ENCODE data around the gene MBNL2.

MBNL2 gene

GRCh38 chr13:97390941-97391600 lies 168.9 kb downstream of the MBNL2 start:
- DNase-seq, result no peak

- no peak for DNase-seq
Measured at GRCh38 chr13:97392020-97392419, 169.9 kb downstream of the MBNL2 start.

- no peak for DNase-seq
Measured at GRCh38 chr13:97394542-97394941, 172.4 kb downstream of the MBNL2 start.

- DNase-seq, result no peak
Measured at GRCh38 chr13:97395447-97396136, 173.5 kb downstream of the MBNL2 start.

GRCh38 chr13:97397267-97397666 lies 175.1 kb downstream of the MBNL2 start:
- no peak for DNase-seq

GRCh38 chr13:97401421-97401820 lies 179.3 kb downstream of the MBNL2 start:
- no peak for DNase-seq

- no peak for DNase-seq
Measured at GRCh38 chr13:97403893-97404750, 182.0 kb downstream of the MBNL2 start.

GRCh38 chr13:97407540-97407939 lies 185.4 kb downstream of the MBNL2 start:
- DNase-seq, result no peak

- no peak for DNase-seq
Measured at GRCh38 chr13:97408938-97409337, 186.8 kb downstream of the MBNL2 start.

GRCh38 chr13:97411984-97412383 lies 189.9 kb downstream of the MBNL2 start:
- no peak for DNase-seq

- no peak for DNase-seq
Measured at GRCh38 chr13:97413694-97414093, 191.6 kb downstream of the MBNL2 start.

GRCh38 chr13:97414392-97414791 lies 192.3 kb downstream of the MBNL2 start:
- DNase-seq, result no peak

GRCh38 chr13:97417698-97418097 lies 195.6 kb downstream of the MBNL2 start:
- DNase-seq, result no peak

GRCh38 chr13:97422118-97423054 lies 200.3 kb downstream of the MBNL2 start:
- DNase-seq, result no peak

GRCh38 chr13:97423300-97424045 lies 201.3 kb downstream of the MBNL2 start:
- DNase-seq, result no peak

GRCh38 chr13:97425590-97425989 lies 203.5 kb downstream of the MBNL2 start:
- DNase-seq, result no peak

- DNase-seq, result no peak
Measured at GRCh38 chr13:97426695-97427094, 204.6 kb downstream of the MBNL2 start.

GRCh38 chr13:97429681-97430081 lies 207.5 kb downstream of the MBNL2 start:
- no peak for DNase-seq

- DNase-seq, result no peak
Measured at GRCh38 chr13:97430296-97430695, 208.2 kb downstream of the MBNL2 start.

- no peak for DNase-seq
Measured at GRCh38 chr13:97431171-97431764, 209.1 kb downstream of the MBNL2 start.

GRCh38 chr13:97432232-97432916 lies 210.2 kb downstream of the MBNL2 start:
- no peak for DNase-seq
